ENCODE measurements around the gene CDA.

Gene CDA

GRCh38 chr1:20555758-20556120 lies 33.2 kb upstream of the CDA start (continued):
- TF ChIP-seq ZNF639 (tag by site-specific recombination; IDR thresholded peaks at IDR 0.05) (no peak), GLI2 (tag by site-specific recombination; IDR thresholded peaks at IDR 0.05; ENCODE audit: borderline replicate concordance, low read depth) (no peak), ZNF311 (tag by site-specific recombination; IDR thresholded peaks at IDR 0.05; ENCODE audit: borderline replicate concordance) (no peak), ZNF692 (tag by site-specific recombination; IDR thresholded peaks at IDR 0.05) (no peak), ZNF626 (tag by site-specific recombination; IDR thresholded peaks at IDR 0.05) (no peak), ZNF629 (tag by site-specific recombination; IDR thresholded peaks at IDR 0.05) (no peak), PRDM4 (tag by site-specific recombination; IDR thresholded peaks at IDR 0.05) (no peak), ZIC2 (tag by site-specific recombination; IDR thresholded peaks at IDR 0.05) (no peak), ZSCAN30 (tag by site-specific recombination; IDR thresholded peaks at IDR 0.05) (no peak), ZNF677 (tag by site-specific recombination; IDR thresholded peaks at IDR 0.05) (no peak), ZNF837 (tag by site-specific recombination; IDR thresholded peaks at IDR 0.05) (no peak), ZBTB17 (tag by site-specific recombination; IDR thresholded peaks at IDR 0.05) (no peak)

- H3K4me1 ChIP-seq (ENCODE audit: control insufficient read depth, insufficient read depth, low read length): peaks cover 4% of the 10 kb centered on the region; the same call in 1 of the 2 replicates
- ChIA-PET CTCF (interaction anchor here (0.6 to 1.2 kb wide), 3 partner anchors 76 to 794 kb away, joined by 3 read pairs; no protein-coding TSS in a partner anchor), POLR2A (no interaction called here)
- H3K9me3 ChIP-seq (ENCODE audit: control insufficient read depth, insufficient read depth, low read depth, low read length): no peaks in the 10 kb centered on the region
- no peak overlapping the region for H3K4me3 ChIP-seq (ENCODE audit: low read depth, low read length)
- H3K36me3 ChIP-seq (ENCODE audit: control insufficient read depth in 2 of 2, insufficient read depth in 1 of 2, low read length in 2 of 2): no peaks in the 10 kb centered on the region
- TF ChIP-seq ZIC2 (tag by site-specific recombination; IDR thresholded peaks at IDR 0.05) (no peak), SALL2 (tag by site-specific recombination; IDR thresholded peaks at IDR 0.05; ENCODE audit: borderline replicate concordance) (no peak), ZNF560 (tag by site-specific recombination; IDR thresholded peaks at IDR 0.05; ENCODE audit: borderline replicate concordance) (no peak), ZNF184 (tag by site-specific recombination; IDR thresholded peaks at IDR 0.05) (no peak), BCL6B (tag by site-specific recombination; IDR thresholded peaks at IDR 0.05) (no peak), CTCF (tag by site-specific recombination; IDR thresholded peaks at IDR 0.05) (no peak), ZNF169 (tag by site-specific recombination; IDR thresholded peaks at IDR 0.05) (no peak), ZNF747 (tag by site-specific recombination; IDR thresholded peaks at IDR 0.05) (no peak), ZNF837 (tag by site-specific recombination; IDR thresholded peaks at IDR 0.05) (no peak), ZFP41 (tag by site-specific recombination; IDR thresholded peaks at IDR 0.05; ENCODE audit: borderline replicate concordance) (no peak)
- no peak overlapping the region for H3K27ac ChIP-seq (ENCODE audit: extremely low read depth, low read depth, low read length)
Observed at GRCh38 chr1:20558191-20558590, 30.7 kb upstream of the CDA start.

Data from HEK293 (cell line).